ENCODE results near the gene ARHGDIA.

The ARHGDIA gene

DNA sequence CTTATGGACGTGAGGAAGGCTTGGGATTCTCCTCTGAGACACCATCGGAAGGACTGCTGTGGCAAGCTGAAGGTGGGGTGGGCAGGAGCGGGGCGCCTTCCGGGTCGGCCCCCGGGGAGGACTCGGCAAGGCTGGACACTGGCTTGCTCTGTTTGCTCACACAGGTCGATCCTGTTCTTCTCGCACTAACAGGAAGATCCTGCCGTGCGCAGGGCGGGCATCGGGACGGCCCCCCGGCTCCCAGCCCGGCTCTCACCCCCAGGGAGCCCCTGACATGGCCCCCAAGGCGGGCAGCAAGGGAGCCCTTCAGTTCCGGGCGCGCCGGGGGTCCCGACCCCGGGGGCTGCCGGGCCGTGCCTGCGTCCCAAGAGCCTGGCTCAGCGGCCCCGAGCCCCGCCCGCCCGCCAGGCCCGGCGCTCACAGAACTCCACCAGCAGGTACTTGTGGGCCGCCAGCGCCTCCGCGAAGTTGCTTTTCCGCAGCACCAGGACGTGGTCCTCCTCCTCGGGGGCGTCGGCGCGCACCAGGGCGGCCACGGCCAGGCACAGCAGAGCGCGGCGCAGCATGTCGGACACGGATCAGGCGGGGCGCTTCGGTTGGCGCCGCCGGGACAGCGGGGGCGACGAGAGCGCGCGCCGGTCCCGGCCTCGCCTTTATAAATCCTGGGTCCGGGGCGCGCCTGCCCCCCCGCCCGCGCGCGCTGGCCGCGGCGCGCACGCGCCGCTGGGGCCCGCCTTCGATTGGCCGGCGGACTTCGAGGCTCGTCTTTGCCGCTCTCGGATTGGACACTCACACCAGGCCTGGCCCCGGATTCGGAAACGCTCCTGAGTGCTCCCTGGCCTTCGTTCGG lies 11.0 kb downstream of the ARHGDIA start, which contains the start of gene P4HB:
Gene P4HB, minus strand, starts transcription at position 630 of the 850 bp plus-strand sequence. Its CDS starts 64 bp downstream, at position 566.
- H3K27ac ChIP-seq (ENCODE audit: low read depth, low read length), result peak within 1 kb of the TSS; percentile 93
- H3K79me2 ChIP-seq (ENCODE audit: control insufficient read depth, insufficient read depth, low read length, unreplicated experiment), result peaks cover 77% of the 10 kb centered on the region
- H3K4me1 ChIP-seq (ENCODE audit: control insufficient read depth, insufficient read depth, low read length, unreplicated experiment), result peaks cover 35% of the 10 kb centered on the region
- peaks cover 24% of the 10 kb centered on the region; the same call in 1 of the 2 replicates for H3K36me3 ChIP-seq (ENCODE audit: insufficient read depth, low read length)
- no peak within 1 kb of the TSS for H2AFZ ChIP-seq (ENCODE audit: low read length, unreplicated experiment)
- no peaks in the 10 kb centered on the region for H3K27me3 ChIP-seq (ENCODE audit: insufficient read depth, low read length)
- H3K4me3 ChIP-seq (ENCODE audit: low read depth, low read length), result peak within 1 kb of the TSS; percentile 88

DNA sequence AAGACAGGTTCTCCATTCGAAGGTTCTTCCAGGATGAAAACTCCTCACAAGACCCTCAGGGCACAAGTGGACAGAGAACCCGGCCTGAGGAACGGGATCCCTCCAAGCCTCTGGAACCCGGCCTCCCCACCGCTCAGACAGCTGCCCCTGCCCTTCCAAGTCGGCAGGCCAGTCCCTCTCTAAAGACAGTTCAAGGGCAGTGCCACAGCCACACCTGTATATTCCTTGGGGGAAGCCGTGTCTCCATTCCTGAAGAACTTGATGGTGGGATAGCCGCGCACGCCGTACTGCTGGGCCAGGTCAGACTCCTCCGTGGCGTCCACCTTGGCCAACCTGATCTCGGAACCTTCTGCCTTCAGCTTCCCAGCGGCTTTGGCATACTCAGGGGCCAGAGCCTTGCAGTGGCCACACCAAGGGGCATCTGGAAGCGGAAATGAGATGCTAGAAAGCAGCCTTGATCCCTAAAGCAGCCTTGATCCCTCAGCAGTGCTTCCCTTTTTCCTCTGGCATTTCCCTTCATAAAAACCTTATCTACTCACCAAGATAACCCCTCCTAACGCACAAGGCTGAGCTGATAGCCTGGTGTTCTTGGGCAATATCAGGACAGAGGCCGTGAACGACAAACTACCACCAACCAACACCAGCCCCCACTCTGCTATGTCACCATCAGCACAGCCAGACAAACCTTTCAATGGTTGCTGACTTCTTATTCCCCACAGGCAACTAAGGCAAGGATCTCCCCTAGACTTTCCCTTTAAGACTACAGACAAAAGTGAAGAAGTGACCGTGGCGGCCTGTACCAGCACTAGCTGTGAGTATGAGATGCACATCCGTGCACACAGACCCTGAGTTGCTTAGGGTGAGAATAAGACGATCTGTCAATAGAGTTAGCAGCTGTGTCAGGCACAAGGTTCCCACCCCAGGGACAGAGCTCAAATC lies 11.9 kb downstream of the ARHGDIA start:
- Histone ChIP-seq H2AFZ (ENCODE audit: low read length, unreplicated experiment) (no peak overlapping the region), H3K4me1 (ENCODE audit: control insufficient read depth, insufficient read depth, low read length, unreplicated experiment) (peaks cover 36% of the 10 kb centered on the region), H3K27ac (ENCODE audit: low read depth, low read length) (peak overlapping the region; percentile 78), H3K27me3 (ENCODE audit: insufficient read depth, low read length) (no peaks in the 10 kb centered on the region), H3K36me3 (ENCODE audit: insufficient read depth, low read length) (peaks cover 27% of the 10 kb centered on the region; the same call in 1 of the 2 replicates), H3K79me2 (ENCODE audit: control insufficient read depth, insufficient read depth, low read length, unreplicated experiment) (peaks cover 82% of the 10 kb centered on the region), H3K4me3 (ENCODE audit: low read depth, low read length) (peak overlapping the region; percentile 84)

DNA sequence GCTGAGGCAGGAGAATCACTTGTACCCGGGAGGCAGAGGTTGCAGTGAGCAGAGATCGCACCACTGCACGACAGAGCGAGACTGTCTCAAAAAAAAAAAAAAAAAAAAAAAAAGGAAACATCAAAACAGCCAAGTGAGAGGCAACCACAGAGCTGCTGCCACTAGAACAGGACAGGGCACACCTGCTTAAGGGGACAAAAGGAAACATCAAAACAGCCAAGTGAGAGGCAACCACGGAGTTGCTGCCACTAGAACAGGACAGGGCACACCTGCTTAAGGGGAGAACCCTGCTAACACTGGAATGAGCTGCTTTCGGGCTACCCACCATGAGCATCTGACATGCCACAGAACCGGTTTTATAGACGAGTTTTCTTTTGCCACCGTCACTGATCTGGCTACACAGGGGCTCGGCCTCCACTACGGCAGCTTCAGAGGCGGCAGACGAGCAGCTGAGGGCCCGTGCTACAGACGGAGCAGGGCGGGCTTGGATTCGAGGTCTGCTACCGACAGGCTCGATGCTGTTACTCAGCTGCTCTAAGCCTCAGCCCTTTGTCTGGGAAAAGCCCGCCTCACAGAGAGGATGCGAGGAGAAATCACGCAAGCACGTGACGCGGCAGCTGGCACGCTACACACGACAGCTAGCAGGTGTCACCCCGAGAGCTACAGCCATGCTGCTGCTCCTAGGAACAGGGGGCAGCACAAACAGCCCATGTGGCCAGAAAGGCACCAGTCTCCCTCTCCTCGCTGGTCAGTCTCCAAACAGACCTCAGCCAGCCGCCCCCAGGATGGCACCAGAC lies 12.8 kb downstream of the ARHGDIA start:
- Histone ChIP-seq H3K79me2 (ENCODE audit: control insufficient read depth, insufficient read depth, low read length, unreplicated experiment) (peaks cover 81% of the 10 kb centered on the region), H3K4me3 (ENCODE audit: low read depth, low read length) (peak overlapping the region; percentile 84)

DNA sequence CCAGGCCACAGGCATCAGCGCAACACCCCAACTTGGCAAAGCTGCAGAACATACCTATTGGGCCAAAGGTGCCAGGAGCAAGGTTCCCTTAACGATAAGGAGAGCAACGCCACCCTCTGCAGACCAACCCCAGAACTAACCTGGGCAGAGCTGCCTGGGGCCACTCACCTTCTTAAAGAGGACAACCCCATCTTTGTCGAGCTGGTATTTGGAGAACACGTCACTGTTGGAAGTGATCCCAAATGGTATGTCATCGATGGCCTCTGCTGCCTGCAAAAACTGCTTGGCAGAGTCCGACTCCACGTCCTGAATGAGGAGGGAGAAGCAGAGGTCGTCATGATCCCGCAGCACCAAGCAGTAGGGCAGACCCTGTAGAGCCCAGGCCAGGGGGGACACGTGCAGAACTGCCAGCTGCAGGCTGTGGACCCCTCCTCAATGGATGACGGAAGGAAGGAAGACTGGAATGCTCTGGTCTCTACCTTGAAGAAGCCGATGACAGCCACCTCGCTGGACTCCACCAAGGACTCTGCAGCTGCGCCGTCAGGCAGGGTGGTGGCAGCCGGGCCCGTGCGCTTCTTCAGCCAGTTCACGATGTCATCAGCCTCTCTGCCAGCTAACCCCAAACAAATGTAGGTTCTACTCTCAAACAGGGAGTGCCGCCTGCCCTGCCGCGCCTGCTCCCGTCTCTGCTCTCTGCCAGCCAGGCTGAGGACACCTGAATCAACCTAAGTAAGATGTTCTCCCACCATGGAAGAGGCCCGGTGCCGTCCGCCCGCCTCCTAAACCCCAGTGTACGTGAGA lies 16.0 kb downstream of the ARHGDIA start:
- H3K36me3 ChIP-seq (ENCODE audit: insufficient read depth, low read length), result peaks cover 53% of the 10 kb centered on the region; the same call in 1 of the 2 replicates
- peaks cover 83% of the 10 kb centered on the region for H3K79me2 ChIP-seq (ENCODE audit: control insufficient read depth, insufficient read depth, low read length, unreplicated experiment)

More for the DNA sequence above, 12.8 kb downstream of the ARHGDIA start:
- Histone ChIP-seq H3K27me3 (ENCODE audit: insufficient read depth, low read length) (no peaks in the 10 kb centered on the region), H3K4me1 (ENCODE audit: control insufficient read depth, insufficient read depth, low read length, unreplicated experiment) (peaks cover 30% of the 10 kb centered on the region), H2AFZ (ENCODE audit: low read length, unreplicated experiment) (no peak overlapping the region), H3K27ac (ENCODE audit: low read depth, low read length) (no peak overlapping the region; the same call in 1 of the 2 replicates), H3K36me3 (ENCODE audit: insufficient read depth, low read length) (peaks cover 32% of the 10 kb centered on the region; the same call in 1 of the 2 replicates)

DNA sequence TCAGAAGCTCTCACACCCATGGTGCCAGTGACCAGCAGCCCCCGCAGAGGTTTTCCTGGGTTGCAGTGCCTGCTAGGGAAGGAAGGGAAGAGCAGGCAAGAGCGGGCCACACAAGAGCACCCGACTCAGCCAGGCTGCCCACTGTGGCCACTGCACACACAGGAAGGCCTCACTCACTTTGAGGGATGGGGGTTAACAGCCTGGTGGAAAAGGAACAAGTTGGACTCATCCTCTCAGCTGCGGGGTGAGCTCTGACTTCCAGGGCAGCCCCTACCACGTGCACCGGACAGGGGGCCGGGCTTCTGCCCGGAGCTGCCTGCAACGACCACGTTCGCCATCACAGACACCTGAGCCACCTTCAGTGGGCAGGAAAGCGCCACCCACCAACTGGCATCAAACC lies 18.9 kb downstream of the ARHGDIA start:
- Histone ChIP-seq H3K4me3 (ENCODE audit: low read depth, low read length) (no peak overlapping the region), H3K79me2 (ENCODE audit: control insufficient read depth, insufficient read depth, low read length, unreplicated experiment) (peaks cover 54% of the 10 kb centered on the region), H3K36me3 (ENCODE audit: insufficient read depth, low read length) (peaks cover 44% of the 10 kb centered on the region; the same call in 1 of the 2 replicates), H2AFZ (ENCODE audit: low read length, unreplicated experiment) (no peak overlapping the region), H3K4me1 (ENCODE audit: control insufficient read depth, insufficient read depth, low read length, unreplicated experiment) (peaks cover 5% of the 10 kb centered on the region), H3K27me3 (ENCODE audit: insufficient read depth, low read length) (no peaks in the 10 kb centered on the region), H3K27ac (ENCODE audit: low read depth, low read length) (no peak overlapping the region)

More for the DNA sequence above, 16.0 kb downstream of the ARHGDIA start:
- Histone ChIP-seq H3K27ac (ENCODE audit: low read depth, low read length) (no peak overlapping the region), H3K4me3 (ENCODE audit: low read depth, low read length) (no peak overlapping the region), H2AFZ (ENCODE audit: low read length, unreplicated experiment) (no peak overlapping the region), H3K4me1 (ENCODE audit: control insufficient read depth, insufficient read depth, low read length, unreplicated experiment) (peaks cover 20% of the 10 kb centered on the region), H3K27me3 (ENCODE audit: insufficient read depth, low read length) (no peaks in the 10 kb centered on the region)

DNA sequence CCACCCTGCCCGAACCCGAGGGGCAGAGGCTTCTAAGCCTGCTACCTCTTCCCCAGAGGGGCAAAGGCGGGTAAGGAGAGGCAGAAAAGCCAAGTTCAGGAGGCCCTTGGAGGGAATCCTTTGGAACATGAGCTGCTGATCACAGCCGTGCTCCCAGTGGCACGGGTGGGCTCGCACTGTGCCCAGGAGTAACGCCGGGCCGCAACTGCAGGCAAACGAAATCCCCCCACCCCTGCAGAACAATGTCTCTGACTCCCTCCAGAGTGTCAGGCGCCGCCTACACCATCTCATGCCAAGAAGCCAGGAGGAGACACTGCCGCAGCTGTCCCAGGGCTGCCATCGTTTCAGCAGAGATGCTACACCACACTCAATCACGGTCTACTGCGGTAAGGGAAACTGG lies 19.7 kb downstream of the ARHGDIA start:
- no peaks in the 10 kb centered on the region for H3K27me3 ChIP-seq (ENCODE audit: insufficient read depth, low read length)
- H3K36me3 ChIP-seq (ENCODE audit: insufficient read depth, low read length), result peaks cover 52% of the 10 kb centered on the region; the same call in 1 of the 2 replicates
- peaks cover 48% of the 10 kb centered on the region for H3K79me2 ChIP-seq (ENCODE audit: control insufficient read depth, insufficient read depth, low read length, unreplicated experiment)
- H3K4me1 ChIP-seq (ENCODE audit: control insufficient read depth, insufficient read depth, low read length, unreplicated experiment), result peaks cover 5% of the 10 kb centered on the region
- H3K4me3 ChIP-seq (ENCODE audit: low read depth, low read length), result no peak overlapping the region
- H2AFZ ChIP-seq (ENCODE audit: low read length, unreplicated experiment), result no peak overlapping the region
- no peak overlapping the region for H3K27ac ChIP-seq (ENCODE audit: low read depth, low read length)

DNA sequence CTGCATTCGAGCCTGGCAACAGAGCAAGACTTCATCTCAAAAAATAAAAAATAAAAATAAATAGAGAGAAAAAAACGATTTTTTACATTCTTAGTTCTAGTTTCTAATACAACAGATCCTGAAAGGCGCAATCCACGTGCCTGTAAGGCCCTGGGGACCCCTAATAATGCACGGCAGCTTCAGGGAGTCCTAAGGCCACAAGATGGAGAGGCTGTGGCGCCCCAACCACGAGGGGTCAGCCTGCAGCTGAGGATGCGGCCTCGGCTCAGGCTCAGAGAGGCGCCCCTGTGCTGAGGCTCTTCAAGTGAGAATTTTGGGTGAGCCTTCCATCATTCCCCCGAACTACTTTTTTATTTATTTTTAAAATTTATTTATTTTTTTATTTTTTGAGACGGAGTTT lies 21.7 kb downstream of the ARHGDIA start:
- H3K27ac ChIP-seq (ENCODE audit: low read depth, low read length), result no peak overlapping the region
- no peaks in the 10 kb centered on the region for H3K27me3 ChIP-seq (ENCODE audit: insufficient read depth, low read length)
- peaks cover 32% of the 10 kb centered on the region for H3K79me2 ChIP-seq (ENCODE audit: control insufficient read depth, insufficient read depth, low read length, unreplicated experiment)
- no peak overlapping the region for H2AFZ ChIP-seq (ENCODE audit: low read length, unreplicated experiment)
- H3K4me3 ChIP-seq (ENCODE audit: low read depth, low read length), result no peak overlapping the region
- no peaks in the 10 kb centered on the region for H3K4me1 ChIP-seq (ENCODE audit: control insufficient read depth, insufficient read depth, low read length, unreplicated experiment)
- H3K36me3 ChIP-seq (ENCODE audit: insufficient read depth, low read length), result peaks cover 51% of the 10 kb centered on the region; the same call in 1 of the 2 replicates

DNA sequence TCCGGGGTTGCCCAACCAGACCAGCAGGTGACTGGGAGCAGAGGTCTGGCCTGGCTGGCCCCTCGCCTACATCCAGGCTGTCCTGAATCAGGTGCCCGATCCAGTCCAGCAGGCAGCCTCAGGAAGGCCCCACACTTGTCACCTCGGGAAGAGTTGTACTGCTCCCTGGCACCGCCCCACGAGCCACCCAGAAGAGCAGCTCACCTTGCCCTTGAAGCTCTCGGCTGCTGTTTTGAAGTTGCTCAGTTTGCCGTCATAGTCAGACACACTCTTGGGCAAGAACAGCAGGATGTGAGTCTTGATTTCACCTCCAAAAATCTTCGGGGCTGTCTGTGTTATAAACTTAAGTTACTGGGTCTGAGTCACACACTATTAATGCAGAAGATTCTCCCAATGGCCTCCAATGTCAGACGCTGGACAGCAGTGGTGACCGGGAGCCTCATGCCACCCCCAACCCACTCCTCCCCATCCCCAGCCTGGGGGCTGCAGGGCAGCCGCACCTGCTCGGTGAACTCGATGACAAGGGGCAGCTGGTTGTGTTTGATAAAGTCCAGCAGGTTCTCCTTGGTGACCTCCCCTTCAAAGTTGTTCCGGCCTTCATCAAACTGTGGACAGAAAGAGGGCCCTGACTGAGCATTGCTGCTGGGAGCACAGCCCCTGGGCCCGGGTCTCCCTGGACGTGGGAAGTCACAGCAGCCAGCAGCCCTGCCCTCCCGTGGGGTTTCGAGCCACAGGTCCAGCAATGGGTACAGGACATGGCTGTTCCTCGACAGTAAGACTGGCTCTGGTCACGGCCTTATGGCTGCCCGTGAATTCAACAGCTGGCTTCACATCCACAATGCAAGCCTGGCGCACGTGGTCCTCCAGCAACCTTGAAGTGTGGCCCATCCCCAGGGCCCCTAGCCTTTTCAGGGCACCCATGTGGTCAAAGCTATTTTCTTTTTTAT lies 24.1 kb downstream of the ARHGDIA start:
- peaks cover 11% of the 10 kb centered on the region for H3K79me2 ChIP-seq (ENCODE audit: control insufficient read depth, insufficient read depth, low read length, unreplicated experiment)
- peaks cover 45% of the 10 kb centered on the region; the same call in 1 of the 2 replicates for H3K36me3 ChIP-seq (ENCODE audit: insufficient read depth, low read length)
- H3K4me3 ChIP-seq (ENCODE audit: low read depth, low read length), result no peak overlapping the region
- no peaks in the 10 kb centered on the region for H3K27me3 ChIP-seq (ENCODE audit: insufficient read depth, low read length)
- H2AFZ ChIP-seq (ENCODE audit: low read length, unreplicated experiment), result no peak overlapping the region
- H3K4me1 ChIP-seq (ENCODE audit: control insufficient read depth, insufficient read depth, low read length, unreplicated experiment), result no peaks in the 10 kb centered on the region
- H3K27ac ChIP-seq (ENCODE audit: low read depth, low read length), result no peak overlapping the region
